IPS DF 4.7 (cell line): Measurements from ENCODE around the gene IGSF9.
"Not testable (repeated sequence)": the region's sequence is repeated elsewhere in the genome, so short reads cannot be mapped to it uniquely, and the experiment has no call there.

Experiments used
- DNase-seq: peaks from one replicate; pipeline ENCODE4 v3.0.0-alpha.2; 2013; ENCODE audit warnings: low spot score; ENCODE audit errors: extremely low read depth

IGSF9 gene

DNA sequence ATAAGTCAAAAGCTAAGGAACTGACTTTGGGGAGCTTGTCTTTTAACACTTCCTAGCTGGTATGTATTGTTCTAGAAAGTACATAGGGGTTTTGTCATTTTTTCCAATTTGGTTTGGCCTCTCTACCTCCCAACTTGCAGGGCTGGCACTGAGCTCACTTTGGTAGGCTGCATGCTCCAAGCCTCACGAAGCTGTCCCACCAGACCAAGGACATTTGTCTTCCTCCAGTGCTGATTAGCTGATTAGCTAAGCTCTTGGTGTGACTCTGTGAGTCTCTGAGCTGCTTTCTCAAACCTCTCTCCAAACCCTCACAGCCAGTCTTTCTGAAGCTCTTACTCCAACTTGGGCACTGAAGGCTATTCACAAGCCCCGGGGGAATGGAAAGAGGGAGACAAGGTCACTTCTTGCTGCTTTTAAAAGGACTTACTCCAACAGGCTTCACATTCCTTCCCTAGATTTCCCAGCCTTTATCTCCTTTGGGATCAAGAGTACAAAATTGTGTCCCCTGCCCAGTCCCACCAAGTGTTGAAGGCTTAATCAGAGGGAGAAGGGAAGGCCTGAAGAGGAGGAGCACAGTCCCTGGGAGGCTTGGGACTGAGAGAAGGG lies 44.6 kb downstream of the IGSF9 start:
- DNase-seq = no peak

DNA sequence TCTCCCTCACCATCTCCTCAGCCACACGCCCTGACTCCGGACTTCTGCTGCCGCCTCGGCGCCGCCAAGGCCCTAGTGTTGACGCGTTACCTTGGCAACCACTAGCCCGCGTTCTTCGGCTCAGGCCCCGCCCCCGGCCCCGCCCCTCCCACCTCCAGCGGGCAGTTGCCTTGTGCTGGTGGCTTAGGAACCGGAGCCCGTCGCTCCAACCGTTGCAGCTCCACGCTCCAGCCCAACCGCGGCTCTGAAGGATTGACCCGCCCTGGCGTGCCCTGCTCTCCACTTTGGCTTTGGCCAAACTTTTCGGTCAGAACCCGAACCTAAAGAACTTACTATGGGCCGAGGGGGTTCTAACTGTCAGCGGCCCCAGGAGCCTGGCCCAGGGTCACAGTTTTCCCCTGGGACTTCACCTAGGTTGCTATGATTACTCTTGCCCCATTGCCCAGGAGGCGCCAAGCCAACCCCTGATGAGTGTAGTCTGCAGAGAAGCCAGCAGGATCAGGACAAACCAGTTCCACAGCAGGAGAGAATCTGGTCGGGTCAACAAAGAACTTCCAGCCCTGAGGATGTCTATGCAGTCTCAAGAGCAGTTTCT lies 45.2 kb downstream of the IGSF9 start, which contains the start of gene CFAP45:
Gene CFAP45, minus strand, starts transcription at position 80 of the 595 bp plus-strand sequence. Its CDS starts 67 bp downstream, at position 13.
- peak; percentile 33 for DNase-seq

DNA sequence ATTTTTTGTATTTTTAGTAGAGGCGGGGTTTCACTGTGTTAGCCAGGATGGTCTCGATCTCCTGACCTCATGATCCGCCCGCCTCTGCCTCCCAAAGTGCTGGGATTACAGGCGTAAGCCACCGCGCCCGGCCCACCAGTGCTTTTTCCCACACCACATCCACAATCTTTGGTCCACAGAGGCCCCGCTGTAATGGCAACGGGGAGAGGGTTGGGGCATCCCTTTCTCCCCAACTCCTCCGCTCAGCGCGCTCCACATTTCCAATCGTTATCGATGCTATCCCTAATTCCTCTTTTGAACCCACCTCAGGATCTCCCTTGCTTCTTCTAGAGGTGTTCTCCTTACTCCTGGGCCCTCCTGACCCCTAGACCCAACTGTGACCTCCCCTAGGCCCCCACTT lies 45.8 kb downstream of the IGSF9 start:
- DNase-seq = not testable (repeated sequence)

DNA sequence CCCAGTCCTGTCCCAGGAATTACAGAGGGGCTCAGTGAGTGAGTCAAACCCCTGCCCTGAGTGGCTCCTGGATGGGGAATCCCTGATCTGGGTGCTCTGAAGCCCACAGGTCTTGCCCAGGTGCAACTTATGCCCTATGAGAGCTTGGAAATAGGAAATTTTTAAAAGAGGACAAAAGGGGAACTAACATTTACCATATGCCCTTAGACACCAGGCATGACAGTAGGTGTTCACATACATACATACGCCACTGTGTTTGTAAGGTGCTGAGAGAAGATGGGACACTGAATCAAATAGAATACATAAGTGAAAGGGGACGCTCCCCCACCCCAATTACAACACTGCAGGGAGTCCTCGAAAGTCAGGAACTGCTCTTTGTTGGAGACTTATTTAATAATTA lies 46.9 kb downstream of the IGSF9 start:
- no peak for DNase-seq

DNA sequence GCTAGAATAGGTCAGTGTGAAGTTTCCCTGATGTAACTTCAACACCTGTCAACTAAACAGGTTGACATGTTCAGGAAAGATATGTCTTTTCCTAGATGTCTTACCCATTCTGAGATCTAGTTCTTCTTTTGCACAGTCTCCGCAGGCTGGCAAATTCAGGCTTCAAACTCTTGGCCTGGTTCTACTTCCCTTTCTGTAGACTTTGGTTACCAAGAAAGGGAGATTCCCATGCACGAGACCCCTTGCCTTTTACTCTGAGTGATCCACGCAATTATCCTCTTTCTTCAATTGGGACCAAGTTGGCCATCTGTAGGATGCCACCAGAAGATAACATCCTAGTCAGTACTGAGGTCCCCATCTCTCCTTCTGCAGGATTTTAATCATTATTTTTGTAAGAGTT lies 47.5 kb downstream of the IGSF9 start:
- DNase-seq = no peak

DNA sequence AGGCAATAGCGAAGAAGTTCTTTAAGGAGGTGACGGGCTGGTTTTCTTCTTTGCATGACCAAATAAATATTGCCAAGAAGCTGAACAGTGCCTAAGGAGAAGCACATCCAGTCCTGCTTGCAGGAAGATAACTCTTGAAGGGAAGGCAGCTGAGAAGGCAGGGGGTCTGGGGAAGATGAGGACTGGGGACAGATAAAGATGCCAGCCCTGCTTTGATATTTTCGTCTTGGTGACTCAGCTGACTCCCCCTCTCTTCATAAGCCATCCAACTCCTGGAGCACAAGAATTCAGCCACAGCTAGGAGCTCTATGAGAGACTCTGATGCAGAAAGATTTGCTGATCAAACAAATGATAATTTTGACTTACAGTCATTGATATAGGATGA lies 48.9 kb downstream of the IGSF9 start:
- no peak for DNase-seq

DNA sequence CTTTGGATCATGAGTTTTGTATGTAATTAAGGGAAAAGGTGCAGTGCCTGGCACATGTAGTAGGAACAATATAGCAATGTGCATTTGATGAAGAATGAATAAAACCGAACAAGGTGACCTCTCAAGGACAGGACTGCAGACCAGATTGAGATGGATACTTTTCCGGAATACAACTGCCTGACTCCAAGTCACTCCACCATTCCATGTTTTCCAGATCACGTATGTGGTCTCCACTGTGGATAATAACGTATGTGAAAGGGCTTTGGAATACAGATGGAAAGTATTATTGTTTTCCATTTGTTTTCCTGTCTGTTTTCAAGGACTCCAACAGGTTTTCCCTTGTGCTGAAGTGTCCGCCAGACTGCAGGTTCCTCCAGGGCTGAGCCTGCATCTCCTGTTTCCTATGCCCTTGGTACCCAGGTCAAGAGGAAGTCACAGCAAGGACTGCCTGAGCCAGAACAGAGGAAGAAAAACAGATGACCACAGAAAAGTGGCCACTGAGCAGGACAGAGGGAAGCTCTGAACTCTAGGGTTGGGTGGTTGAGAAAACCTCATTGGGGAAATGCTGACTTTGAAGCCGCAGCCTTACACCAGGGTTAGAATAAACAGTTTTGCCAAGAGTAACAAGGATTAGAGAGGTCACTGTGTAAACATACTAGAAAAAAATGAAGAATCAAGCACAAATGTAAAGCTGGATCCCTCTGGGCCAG lies 49.4 kb downstream of the IGSF9 start:
- no peak for DNase-seq

DNA sequence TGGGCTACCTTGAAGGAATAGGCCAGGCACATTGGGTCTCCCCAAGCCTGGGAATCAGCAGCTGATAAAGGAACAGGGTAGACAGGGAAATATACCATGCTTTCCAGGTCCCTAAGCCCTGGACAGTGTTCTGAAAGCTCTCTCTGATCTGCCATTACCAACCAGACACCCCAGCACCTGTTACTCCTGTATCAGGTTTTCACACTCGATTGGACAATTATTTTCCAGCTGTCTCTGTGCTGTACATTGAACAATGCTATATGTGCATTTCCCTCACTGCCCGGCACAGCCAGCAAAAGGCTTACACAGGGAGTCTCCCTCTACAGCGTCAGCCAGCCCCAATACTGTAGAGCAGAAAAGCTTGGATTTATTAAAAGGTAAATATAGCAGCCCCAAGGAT lies 50.1 kb downstream of the IGSF9 start:
- no peak for DNase-seq

DNA sequence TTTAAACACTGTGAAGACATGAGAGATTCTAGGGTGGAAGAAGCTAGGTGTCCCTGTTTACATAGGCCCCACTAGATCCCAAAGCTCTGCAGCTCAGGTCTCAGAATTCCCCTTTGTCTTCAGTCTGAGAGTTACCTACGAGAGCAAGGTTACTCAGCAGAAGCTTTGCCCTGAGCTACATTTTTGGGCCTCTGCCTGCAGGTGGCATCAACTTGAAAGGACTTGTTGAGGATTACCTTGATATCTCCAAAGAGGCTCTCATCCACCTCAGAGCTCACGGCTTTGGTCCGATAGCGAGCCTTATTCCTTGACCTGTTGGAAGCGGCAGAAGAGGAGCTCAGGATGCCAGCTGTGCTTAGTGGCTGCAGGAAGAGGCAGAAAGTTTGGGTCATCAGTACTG lies 52.5 kb downstream of the IGSF9 start:
- DNase-seq = no peak

DNA sequence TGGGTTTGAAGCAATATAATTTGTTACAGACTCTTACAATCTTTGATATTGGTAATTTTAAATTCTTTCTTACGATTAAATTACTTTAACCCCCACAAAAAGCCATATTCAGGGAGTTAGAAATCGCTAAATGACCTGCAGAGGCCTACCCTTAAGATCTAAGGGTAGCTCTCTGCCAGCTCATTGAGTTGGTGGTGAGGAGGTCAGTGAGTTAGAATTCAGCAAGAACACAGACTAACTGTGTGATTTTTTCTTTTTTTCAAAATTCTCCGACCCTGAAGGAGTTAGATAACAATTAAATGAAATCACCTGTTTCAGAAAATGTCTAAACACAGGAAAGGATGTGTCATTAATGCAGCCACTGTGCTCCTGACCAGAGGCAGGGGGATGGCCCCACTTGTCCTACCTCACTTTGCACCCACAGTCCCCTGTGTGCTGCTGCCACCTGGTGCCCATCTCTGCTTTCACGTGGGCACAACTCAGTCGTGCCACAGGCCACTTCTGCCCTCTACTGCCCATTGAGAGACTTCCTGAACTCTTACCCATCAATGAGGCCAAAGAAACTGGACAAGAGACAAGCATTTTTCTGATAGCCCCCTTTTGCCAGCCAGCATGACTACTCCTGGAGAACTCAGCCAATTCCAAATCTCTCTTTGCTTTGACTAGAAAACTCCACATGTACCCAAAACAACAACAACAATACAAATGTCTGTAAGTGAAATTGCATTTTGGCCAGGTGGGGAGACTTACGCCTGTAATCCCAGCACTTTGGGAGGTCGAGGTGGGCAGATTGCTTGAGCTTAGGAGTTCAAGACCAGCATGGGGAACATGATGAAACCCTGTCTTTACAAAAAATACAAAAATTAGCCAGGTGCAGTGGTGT lies 53.9 kb downstream of the IGSF9 start:
- peak; percentile 19 for DNase-seq

DNA sequence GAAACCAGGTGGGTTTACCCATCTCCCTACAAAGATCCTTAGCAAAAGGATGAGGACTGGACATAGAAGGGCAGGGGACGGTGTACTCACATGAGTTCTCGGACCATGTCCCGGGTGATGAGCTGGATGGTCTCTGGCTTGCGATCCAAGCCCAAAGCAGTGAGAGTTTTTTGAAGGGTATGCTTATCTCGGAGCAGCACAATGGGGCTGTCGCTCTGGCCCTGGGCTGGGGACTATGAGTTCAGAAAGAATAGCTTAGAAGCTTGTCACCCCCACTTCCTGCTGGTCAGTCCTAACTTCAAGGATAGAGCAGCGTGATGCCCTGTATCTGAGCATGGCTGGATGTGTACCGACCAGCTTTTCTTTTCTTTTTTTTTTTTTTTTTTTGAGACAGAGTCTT lies 55.0 kb downstream of the IGSF9 start:
- no peak for DNase-seq

DNA sequence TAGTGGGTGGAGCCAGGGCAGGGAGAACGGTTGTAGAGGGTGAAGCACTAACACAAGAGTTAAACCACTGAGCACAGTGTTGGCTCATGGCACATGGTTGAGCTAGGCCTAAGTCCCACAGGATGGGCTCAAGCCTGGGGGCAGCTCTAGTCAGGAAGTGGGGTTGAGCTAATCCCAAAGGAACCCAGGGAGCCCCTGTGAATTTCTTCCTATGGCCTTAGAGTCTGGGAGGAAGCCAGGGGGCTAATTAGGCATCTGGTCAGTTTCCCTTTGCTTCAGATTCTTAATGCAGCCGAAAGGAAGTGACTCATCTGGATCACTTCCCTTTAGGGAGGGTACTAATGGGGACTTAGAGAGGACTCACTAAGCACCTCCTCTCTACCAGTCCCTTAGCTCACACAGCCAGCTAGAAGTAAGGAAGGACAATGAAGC lies 55.6 kb downstream of the IGSF9 start:
- no peak for DNase-seq

DNA sequence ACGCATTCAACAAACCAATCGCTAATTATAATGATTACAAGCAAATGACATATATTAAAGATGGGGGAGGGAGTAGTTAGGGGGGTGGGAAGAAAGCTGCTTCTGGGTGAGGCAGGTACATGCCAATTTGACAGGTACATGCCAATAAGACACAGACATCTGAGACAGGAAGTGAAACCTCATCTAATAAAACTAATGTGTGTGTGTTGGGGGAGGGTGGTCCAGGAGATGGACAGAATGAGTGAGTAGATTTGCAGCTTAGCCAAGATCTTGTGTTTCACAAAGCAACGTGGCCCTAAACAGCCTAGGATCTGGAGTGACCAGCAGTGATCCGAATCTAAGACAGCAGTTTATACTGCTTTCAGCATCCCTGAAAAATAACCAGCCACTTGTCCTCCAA lies 56.2 kb downstream of the IGSF9 start:
- DNase-seq = no peak

DNA sequence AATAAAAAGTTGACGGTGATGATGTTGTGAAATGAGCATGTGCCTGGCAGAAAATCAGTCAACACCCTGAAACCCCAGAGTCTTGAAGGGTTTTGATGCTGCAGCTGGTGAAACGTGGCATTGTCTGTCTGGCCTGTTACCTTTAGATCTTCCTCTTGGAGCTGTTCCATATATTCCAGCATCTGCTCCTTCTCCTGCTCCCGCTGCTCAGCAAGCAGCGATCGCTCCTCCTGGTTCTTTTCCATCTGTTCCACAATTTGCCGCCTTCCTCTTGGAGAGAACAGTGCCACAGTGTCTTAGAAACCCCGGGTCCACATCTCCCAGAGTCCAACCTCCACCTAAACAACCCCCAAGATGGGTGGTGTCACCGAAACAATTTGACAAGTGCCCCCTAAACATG lies 61.1 kb downstream of the IGSF9 start:
- no peak for DNase-seq

DNA sequence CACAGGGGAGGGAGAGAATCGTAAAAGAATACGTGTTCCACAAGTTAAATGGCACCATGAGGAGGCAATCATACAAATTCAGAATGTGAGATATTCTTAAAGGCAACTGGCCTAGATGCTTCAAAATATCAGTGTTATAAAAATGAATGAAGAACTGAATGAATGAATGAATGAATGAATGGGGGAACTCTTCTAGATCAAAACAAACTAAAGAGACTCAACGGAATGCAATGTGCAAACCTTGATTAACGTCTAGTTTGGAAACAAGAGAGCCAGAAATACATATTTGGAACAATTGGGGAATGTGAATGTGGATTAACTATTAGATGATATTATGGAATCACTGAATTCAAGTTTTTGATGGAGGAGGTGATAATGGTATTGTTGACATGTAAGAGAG lies 62.3 kb downstream of the IGSF9 start:
- DNase-seq = no peak

DNA sequence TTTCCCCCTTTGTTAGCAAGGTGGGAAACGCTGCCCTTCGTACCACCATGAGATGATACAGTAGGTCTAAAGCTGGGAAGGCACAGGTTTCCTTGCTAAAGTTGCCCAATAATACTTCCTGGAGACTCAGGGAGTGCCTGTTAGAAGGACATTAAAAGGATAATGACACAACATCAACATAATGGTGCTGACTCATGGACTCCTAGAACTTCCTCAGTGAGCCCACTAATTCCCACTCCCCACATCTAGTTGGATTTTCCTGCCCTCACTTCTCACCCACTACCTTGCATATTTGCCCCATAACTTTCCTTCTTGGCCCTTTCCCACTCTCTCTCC lies 62.9 kb downstream of the IGSF9 start:
- DNase-seq = no peak

DNA sequence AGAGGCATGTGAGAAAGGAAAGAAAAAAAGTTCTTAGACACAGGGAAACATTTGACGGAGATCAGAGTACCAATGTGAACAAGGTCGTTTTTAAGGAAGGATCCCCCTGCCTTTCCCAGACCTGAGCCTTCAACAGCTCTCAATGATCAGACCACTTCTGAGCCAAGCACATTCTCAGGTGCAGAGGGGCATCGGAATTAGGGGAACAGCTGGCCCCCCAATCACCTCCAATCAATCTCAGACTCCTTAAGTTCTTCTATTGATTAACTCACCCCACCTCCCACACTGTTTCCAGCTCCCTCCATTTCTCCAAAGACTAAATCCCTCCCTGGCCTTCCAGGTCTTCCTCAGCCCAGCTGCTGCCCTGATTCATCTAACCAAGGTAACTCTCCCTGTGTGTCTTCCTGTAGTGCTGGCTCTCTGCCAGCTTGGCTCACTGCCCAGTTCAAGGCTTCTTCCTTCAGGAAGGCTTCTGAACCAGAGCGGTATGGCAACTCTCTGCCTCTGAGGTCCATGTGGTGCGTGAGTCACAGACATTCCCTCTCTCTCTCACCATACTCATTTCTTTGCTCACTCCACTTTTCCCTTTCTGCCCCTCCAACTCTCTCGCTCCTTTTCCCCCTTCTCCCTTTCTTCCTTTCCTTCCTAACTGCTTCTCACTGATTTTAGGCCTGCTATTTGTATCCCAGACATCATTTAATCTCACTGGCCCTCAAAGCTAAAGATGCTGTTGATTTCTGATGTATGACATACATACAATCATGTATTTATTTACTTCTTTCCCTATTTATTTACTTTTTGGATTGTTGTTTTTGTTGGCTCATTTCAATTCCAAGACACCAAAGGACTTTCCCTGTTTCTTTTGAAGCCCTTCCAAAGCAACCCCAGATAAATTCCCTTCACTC lies 63.5 kb downstream of the IGSF9 start:
- DNase-seq = no peak

DNA sequence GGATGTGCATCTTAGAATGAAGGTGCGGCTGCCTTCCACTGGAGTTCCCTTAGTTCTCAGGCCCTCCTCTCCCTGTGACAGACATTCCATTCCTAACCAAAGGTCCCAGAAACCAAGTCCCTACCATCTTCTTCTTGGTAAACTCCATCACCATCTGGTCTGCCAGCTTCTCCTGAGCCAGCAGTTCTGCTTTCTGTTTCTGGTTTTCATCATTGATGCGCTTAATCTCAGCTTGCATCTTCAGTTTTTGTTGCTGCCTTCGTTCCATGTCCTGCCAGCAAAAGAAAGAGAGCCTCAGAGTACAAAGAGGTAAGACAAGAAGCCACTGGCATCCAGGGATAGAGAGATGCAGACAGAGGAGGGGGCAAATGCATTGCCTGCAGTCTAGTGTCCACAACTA lies 65.0 kb downstream of the IGSF9 start:
- DNase-seq = no peak

DNA sequence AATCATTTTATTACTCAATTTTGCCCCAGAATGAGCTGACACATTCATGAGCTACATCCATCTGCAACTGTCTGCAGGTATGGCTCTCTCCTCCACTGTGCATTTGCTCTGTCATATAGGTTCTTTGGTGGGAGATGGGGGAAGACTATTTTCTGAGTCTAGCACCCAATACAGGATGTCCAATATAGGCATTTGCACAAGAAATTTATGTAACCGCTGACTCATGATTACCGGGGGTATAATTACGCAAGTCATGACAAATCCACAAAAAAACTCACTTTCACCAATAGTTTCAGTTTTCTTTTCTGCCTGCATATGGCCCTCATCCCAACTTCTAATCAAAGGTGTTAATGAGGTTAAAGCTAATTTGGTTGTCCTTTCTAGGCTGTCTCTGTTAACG lies 65.4 kb downstream of the IGSF9 start:
- DNase-seq = no peak

DNA sequence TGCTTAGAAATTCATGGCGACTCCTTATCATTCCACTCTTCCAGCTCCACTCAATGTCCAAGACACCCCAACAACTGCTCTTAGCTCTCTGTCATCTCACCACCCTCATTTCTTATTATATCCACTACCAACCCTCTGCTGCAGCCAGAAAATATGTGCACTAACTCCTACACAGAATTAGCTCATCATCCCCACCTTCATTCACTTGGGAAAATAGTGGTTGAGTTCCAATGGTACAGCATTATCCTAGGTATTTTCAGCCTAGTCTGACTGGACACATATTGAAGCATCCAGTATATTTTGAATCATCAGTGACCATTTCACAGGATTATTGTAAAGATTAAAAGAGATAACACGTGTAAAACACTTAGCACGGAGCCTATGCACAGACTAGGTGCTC lies 66.3 kb downstream of the IGSF9 start:
- no peak for DNase-seq
